ENCODE data around the gene CHRM2. TPM values are rescaled to one million over a fixed set of nuclear protein-coding genes. Genes with fewer than 3 reads are reported as not detected.

Gene CHRM2
- total RNA-seq, 1 donor from 2014 or later = not detected

- Mint-ChIP-seq H3K27me3 (ENCODE audit: unreplicated experiment) (no peaks in the 10 kb centered on the region), H3K27ac (ENCODE audit: unreplicated experiment) (no peak overlapping the region), H3K4me1 (ENCODE audit: unreplicated experiment) (peaks cover 2% of the 10 kb centered on the region), H3K36me3 (ENCODE audit: low read depth, unreplicated experiment) (no peaks in the 10 kb centered on the region), H3K9me3 (ENCODE audit: unreplicated experiment) (no peaks in the 10 kb centered on the region), H3K4me3 (ENCODE audit: unreplicated experiment) (no peak overlapping the region)
- TF ChIP-seq, protein P1, sequence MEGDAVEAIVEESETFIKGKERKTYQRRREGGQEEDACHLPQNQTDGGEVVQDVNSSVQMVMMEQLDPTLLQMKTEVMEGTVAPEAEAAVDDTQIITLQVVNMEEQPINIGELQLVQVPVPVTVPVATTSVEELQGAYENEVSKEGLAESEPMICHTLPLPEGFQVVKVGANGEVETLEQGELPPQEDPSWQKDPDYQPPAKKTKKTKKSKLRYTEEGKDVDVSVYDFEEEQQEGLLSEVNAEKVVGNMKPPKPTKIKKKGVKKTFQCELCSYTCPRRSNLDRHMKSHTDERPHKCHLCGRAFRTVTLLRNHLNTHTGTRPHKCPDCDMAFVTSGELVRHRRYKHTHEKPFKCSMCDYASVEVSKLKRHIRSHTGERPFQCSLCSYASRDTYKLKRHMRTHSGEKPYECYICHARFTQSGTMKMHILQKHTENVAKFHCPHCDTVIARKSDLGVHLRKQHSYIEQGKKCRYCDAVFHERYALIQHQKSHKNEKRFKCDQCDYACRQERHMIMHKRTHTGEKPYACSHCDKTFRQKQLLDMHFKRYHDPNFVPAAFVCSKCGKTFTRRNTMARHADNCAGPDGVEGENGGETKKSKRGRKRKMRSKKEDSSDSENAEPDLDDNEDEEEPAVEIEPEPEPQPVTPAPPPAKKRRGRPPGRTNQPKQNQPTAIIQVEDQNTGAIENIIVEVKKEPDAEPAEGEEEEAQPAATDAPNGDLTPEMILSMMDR (IDR thresholded peaks at IDR 0.05; ENCODE audit: unreplicated experiment) = no peak
- DNase-seq (ENCODE audit: low spot score) = no peak
These were observed 42.3 kb downstream of the CHRM2 start for GRCh38 chr7:136910771-136911170.

DNA sequence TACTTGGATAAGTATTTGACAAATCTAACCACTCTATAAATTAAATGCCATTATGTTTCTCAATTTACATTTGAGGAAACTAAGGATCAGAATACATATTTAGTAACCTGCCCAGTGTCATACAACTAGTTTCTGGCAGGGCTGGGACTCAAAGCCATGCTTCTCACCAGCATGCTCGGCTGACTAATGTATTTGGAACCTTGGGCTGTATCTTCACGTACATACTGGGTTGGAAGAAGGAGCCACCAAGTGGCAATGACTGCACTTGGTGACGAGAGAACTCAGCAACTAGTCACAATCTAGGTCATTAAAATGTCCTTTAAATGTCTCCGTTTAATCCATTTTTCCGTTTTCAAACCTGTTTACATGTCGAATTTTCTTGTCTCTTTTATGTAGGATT, 42.9 kb downstream of the CHRM2 start:
- no peaks in the 10 kb centered on the region for H3K36me3 Mint-ChIP-seq (ENCODE audit: low read depth, unreplicated experiment)
- no peak overlapping the region for H3K27ac Mint-ChIP-seq (ENCODE audit: unreplicated experiment)
- TF ChIP-seq, protein P1 (IDR thresholded peaks at IDR 0.05; ENCODE audit: unreplicated experiment) = no peak
- peaks cover 2% of the 10 kb centered on the region for H3K4me1 Mint-ChIP-seq (ENCODE audit: unreplicated experiment)
- H3K9me3 Mint-ChIP-seq (ENCODE audit: unreplicated experiment) = no peaks in the 10 kb centered on the region
- no peak overlapping the region for H3K4me3 Mint-ChIP-seq (ENCODE audit: unreplicated experiment)
- no peak for DNase-seq (ENCODE audit: low spot score)
- H3K27me3 Mint-ChIP-seq (ENCODE audit: unreplicated experiment) = no peaks in the 10 kb centered on the region

DNA sequence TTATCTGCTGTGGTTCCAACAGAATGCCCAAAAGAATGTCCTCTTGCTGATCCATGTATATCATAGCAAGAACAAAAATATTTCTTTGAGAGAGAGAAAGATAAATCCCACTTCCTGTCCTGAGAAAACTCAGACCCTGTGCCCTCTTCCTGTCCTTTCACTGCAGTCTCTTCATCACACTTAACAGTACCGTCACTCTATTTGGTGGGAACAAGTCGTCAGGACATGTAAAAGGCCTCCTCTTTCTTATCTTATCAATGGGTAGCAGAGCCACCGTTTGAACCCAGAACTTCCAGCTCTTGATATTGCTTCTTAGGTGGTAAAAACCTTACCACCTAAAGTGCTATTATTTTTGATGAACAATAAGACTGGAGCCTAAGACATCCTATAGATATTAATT, 43.9 kb downstream of the CHRM2 start:
- no peak overlapping the region for H3K27ac Mint-ChIP-seq (ENCODE audit: unreplicated experiment)
- H3K4me3 Mint-ChIP-seq (ENCODE audit: unreplicated experiment) = no peak overlapping the region
- H3K36me3 Mint-ChIP-seq (ENCODE audit: low read depth, unreplicated experiment) = no peaks in the 10 kb centered on the region

DNA sequence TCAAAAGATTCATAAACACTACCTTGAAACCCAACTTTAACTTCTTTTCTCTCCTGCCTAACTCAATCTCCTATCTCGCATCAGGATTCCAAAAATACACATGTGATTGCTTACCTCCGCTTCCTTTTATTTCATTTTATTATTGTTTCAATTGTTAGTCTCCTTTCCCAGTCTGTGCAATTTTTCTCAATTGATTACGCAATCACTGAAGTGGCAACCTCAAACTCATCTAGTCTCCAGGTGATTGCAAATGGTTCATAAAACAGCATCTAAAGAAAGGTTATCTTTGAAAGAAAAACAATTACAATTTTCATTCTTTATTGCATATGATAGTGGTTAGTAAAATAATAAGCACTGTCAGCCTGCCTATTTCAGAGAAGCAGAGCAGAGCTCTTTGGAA, 45.6 kb downstream of the CHRM2 start:
- H3K4me3 Mint-ChIP-seq (ENCODE audit: unreplicated experiment) = no peak overlapping the region
- H3K4me1 Mint-ChIP-seq (ENCODE audit: unreplicated experiment) = peaks cover 2% of the 10 kb centered on the region
- no peak overlapping the region for H3K27ac Mint-ChIP-seq (ENCODE audit: unreplicated experiment)
- no peaks in the 10 kb centered on the region for H3K36me3 Mint-ChIP-seq (ENCODE audit: low read depth, unreplicated experiment)
- H3K27me3 Mint-ChIP-seq (ENCODE audit: unreplicated experiment) = no peaks in the 10 kb centered on the region
- TF ChIP-seq, protein P1 (IDR thresholded peaks at IDR 0.05; ENCODE audit: unreplicated experiment) = no peak
- DNase-seq (ENCODE audit: low spot score) = no peak
- H3K9me3 Mint-ChIP-seq (ENCODE audit: unreplicated experiment) = no peaks in the 10 kb centered on the region

More for the DNA sequence above, 43.9 kb downstream of the CHRM2 start:
- TF ChIP-seq, protein P1 (IDR thresholded peaks at IDR 0.05; ENCODE audit: unreplicated experiment) = no peak
- H3K4me1 Mint-ChIP-seq (ENCODE audit: unreplicated experiment) = peaks cover 2% of the 10 kb centered on the region
- no peaks in the 10 kb centered on the region for H3K9me3 Mint-ChIP-seq (ENCODE audit: unreplicated experiment)
- DNase-seq (ENCODE audit: low spot score) = no peak
- H3K27me3 Mint-ChIP-seq (ENCODE audit: unreplicated experiment) = no peaks in the 10 kb centered on the region

DNA sequence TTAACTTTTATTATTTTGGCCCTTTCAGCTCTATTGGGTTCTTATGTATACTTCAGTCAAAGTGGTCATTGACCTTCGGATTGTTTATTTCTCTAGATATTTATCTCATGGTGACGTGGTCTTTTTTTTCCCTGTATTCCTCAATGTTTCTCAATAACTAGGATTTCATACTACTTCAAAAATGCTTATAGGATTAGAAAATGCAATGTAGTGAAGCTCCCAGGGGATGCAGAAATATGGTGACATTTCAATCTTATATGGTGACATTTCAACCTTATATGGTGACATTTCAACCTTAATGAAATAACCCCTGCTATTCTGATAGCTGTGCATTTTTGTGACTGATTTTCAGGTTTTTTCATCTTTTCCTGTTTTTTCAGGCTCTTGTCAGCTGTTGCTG, 51.4 kb downstream of the CHRM2 start:
- TF ChIP-seq, protein P1 (IDR thresholded peaks at IDR 0.05; ENCODE audit: unreplicated experiment) = no peak
- Mint-ChIP-seq H3K9me3 (ENCODE audit: unreplicated experiment) (no peaks in the 10 kb centered on the region), H3K27ac (ENCODE audit: unreplicated experiment) (no peak overlapping the region)

More for the DNA sequence above, 51.4 kb downstream of the CHRM2 start:
- peaks cover 9% of the 10 kb centered on the region for H3K4me1 Mint-ChIP-seq (ENCODE audit: unreplicated experiment)
- no peaks in the 10 kb centered on the region for H3K27me3 Mint-ChIP-seq (ENCODE audit: unreplicated experiment)
- H3K4me3 Mint-ChIP-seq (ENCODE audit: unreplicated experiment) = no peak overlapping the region
- DNase-seq (ENCODE audit: low spot score) = no peak
- H3K36me3 Mint-ChIP-seq (ENCODE audit: low read depth, unreplicated experiment) = no peaks in the 10 kb centered on the region

Data from endothelial cell (in vitro differentiated cells).